ENCODE results near the gene SOHLH1.

The SOHLH1 gene

GRCh38 chr9:135699440-135699839, at the start of gene SOHLH1:
Gene SOHLH1, minus strand, starts transcription at chr9:135699481. Its CDS starts 14 bp downstream, at chr9:135699467.
- DNase-seq (ENCODE audit: low read depth in 2 of 2), result no peak

- no peak for DNase-seq (ENCODE audit: low read depth in 2 of 2)
Measured at GRCh38 chr9:135748676-135749075, 49.4 kb upstream of the SOHLH1 start.

- DNase-seq (ENCODE audit: low read depth in 2 of 2), result no peak
Measured at GRCh38 chr9:135747311-135747710, 48.0 kb upstream of the SOHLH1 start.

GRCh38 chr9:135746565-135746964, 47.3 kb upstream of the SOHLH1 start:
- DNase-seq (ENCODE audit: low read depth in 2 of 2), result no peak

GRCh38 chr9:135745686-135746324, 46.5 kb upstream of the SOHLH1 start:
- DNase-seq (ENCODE audit: low read depth in 2 of 2), result no peak

- no peak for DNase-seq (ENCODE audit: low read depth in 2 of 2)
Measured at GRCh38 chr9:135745189-135745588, 45.9 kb upstream of the SOHLH1 start.

- DNase-seq (ENCODE audit: low read depth in 2 of 2), result no peak
Measured at GRCh38 chr9:135744333-135745070, 45.2 kb upstream of the SOHLH1 start.

GRCh38 chr9:135743546-135744332, 44.5 kb upstream of the SOHLH1 start:
- DNase-seq (ENCODE audit: low read depth in 2 of 2), result no peak

GRCh38 chr9:135743021-135743420, 43.7 kb upstream of the SOHLH1 start:
- no peak for DNase-seq (ENCODE audit: low read depth in 2 of 2)

GRCh38 chr9:135741276-135742219, 42.3 kb upstream of the SOHLH1 start:
- no peak for DNase-seq (ENCODE audit: low read depth in 2 of 2)

GRCh38 chr9:135739271-135740220, 40.3 kb upstream of the SOHLH1 start:
- DNase-seq (ENCODE audit: low read depth in 2 of 2), result no peak

GRCh38 chr9:135737840-135738521, 38.7 kb upstream of the SOHLH1 start:
- no peak for DNase-seq (ENCODE audit: low read depth in 2 of 2)

GRCh38 chr9:135736979-135737839, 37.9 kb upstream of the SOHLH1 start:
- no peak for DNase-seq (ENCODE audit: low read depth in 2 of 2)

GRCh38 chr9:135736272-135736978, 37.1 kb upstream of the SOHLH1 start:
- DNase-seq (ENCODE audit: low read depth in 2 of 2), result no peak

- no peak for DNase-seq (ENCODE audit: low read depth in 2 of 2)
Measured at GRCh38 chr9:135734616-135735144, 35.4 kb upstream of the SOHLH1 start.

GRCh38 chr9:135732569-135733257, 33.4 kb upstream of the SOHLH1 start:
- DNase-seq (ENCODE audit: low read depth in 2 of 2), result no peak

- DNase-seq (ENCODE audit: low read depth in 2 of 2), result no peak
Measured at GRCh38 chr9:135731454-135731853, 32.2 kb upstream of the SOHLH1 start.

Measured in activated CD8-positive, alpha-beta memory T cell treated with anti-CD3 and anti-CD28 coated beads for 4 hours (primary cell).